Measurements from ENCODE around the gene KDM3A.

The KDM3A gene

GRCh38 chr2:86476092-86476491 is 34.9 kb downstream of the KDM3A start:
- Histone ChIP-seq H3K27ac (ENCODE audit: low read depth, low read length) (no peak overlapping the region), H3K9me3 (ENCODE audit: control insufficient read depth in 1 of 2, low read length in 2 of 2) (no peaks in the 10 kb centered on the region), H3K4me3 (ENCODE audit: low read depth in 1 of 2, low read length in 2 of 2) (no peak overlapping the region), H3K36me3 (ENCODE audit: control insufficient read depth in 1 of 2, insufficient read depth in 2 of 2, low read length in 2 of 2) (peaks cover 46 to 90% of the 10 kb centered on the region in 2 donors), H3K9ac (ENCODE audit: low read depth in 1 of 2, low read length in 2 of 2) (no peak overlapping the region), H3K27me3 (ENCODE audit: control insufficient read depth in 1 of 2, insufficient read depth in 2 of 2, low read length in 2 of 2) (no peaks in the 10 kb centered on the region), H3K4me1 (ENCODE audit: control insufficient read depth in 1 of 2, insufficient read depth in 2 of 2, low read length in 2 of 2) (no peaks in the 10 kb centered on the region)

GRCh38 chr2:86476918-86477317 is 35.7 kb downstream of the KDM3A start:
- no peak overlapping the region for H3K9ac ChIP-seq (ENCODE audit: low read depth in 1 of 2, low read length in 2 of 2)
- H3K4me3 ChIP-seq (ENCODE audit: low read depth in 1 of 2, low read length in 2 of 2): no peak overlapping the region
- H3K27ac ChIP-seq (ENCODE audit: low read depth, low read length): no peak overlapping the region
- no peaks in the 10 kb centered on the region for H3K27me3 ChIP-seq (ENCODE audit: control insufficient read depth in 1 of 2, insufficient read depth in 2 of 2, low read length in 2 of 2)
- no peaks in the 10 kb centered on the region for H3K4me1 ChIP-seq (ENCODE audit: control insufficient read depth in 1 of 2, insufficient read depth in 2 of 2, low read length in 2 of 2)
- H3K9me3 ChIP-seq (ENCODE audit: control insufficient read depth in 1 of 2, low read length in 2 of 2): no peaks in the 10 kb centered on the region
- H3K36me3 ChIP-seq (ENCODE audit: control insufficient read depth in 1 of 2, insufficient read depth in 2 of 2, low read length in 2 of 2): peaks cover 48 to 94% of the 10 kb centered on the region in 2 donors

GRCh38 chr2:86477349-86477748 is 36.2 kb downstream of the KDM3A start:
- H3K27ac ChIP-seq (ENCODE audit: low read depth, low read length): no peak overlapping the region
- H3K4me1 ChIP-seq (ENCODE audit: control insufficient read depth in 1 of 2, insufficient read depth in 2 of 2, low read length in 2 of 2): no peaks in the 10 kb centered on the region
- no peak overlapping the region for H3K9ac ChIP-seq (ENCODE audit: low read depth in 1 of 2, low read length in 2 of 2)
- peaks cover 49 to 95% of the 10 kb centered on the region in 2 donors for H3K36me3 ChIP-seq (ENCODE audit: control insufficient read depth in 1 of 2, insufficient read depth in 2 of 2, low read length in 2 of 2)
- H3K9me3 ChIP-seq (ENCODE audit: control insufficient read depth in 1 of 2, low read length in 2 of 2): no peaks in the 10 kb centered on the region
- no peaks in the 10 kb centered on the region for H3K27me3 ChIP-seq (ENCODE audit: control insufficient read depth in 1 of 2, insufficient read depth in 2 of 2, low read length in 2 of 2)
- H3K4me3 ChIP-seq (ENCODE audit: low read depth in 1 of 2, low read length in 2 of 2): no peak overlapping the region

- H3K27ac ChIP-seq (ENCODE audit: low read depth, low read length): no peak overlapping the region
- H3K4me3 ChIP-seq (ENCODE audit: low read depth in 1 of 2, low read length in 2 of 2): no peak overlapping the region
- no peak overlapping the region for H3K9ac ChIP-seq (ENCODE audit: low read depth in 1 of 2, low read length in 2 of 2)
- no peaks in the 10 kb centered on the region for H3K9me3 ChIP-seq (ENCODE audit: control insufficient read depth in 1 of 2, low read length in 2 of 2)
- H3K36me3 ChIP-seq (ENCODE audit: control insufficient read depth in 1 of 2, insufficient read depth in 2 of 2, low read length in 2 of 2): peaks cover 60 to 96% of the 10 kb centered on the region in 2 donors
- no peaks in the 10 kb centered on the region for H3K4me1 ChIP-seq (ENCODE audit: control insufficient read depth in 1 of 2, insufficient read depth in 2 of 2, low read length in 2 of 2)
- H3K27me3 ChIP-seq (ENCODE audit: control insufficient read depth in 1 of 2, insufficient read depth in 2 of 2, low read length in 2 of 2): no peaks in the 10 kb centered on the region
Measured at GRCh38 chr2:86480105-86480504, 38.9 kb downstream of the KDM3A start.

GRCh38 chr2:86482034-86482433 is 40.9 kb downstream of the KDM3A start:
- H3K27me3 ChIP-seq (ENCODE audit: control insufficient read depth in 1 of 2, insufficient read depth in 2 of 2, low read length in 2 of 2): no peaks in the 10 kb centered on the region
- no peak overlapping the region for H3K27ac ChIP-seq (ENCODE audit: low read depth, low read length)
- no peak overlapping the region for H3K4me3 ChIP-seq (ENCODE audit: low read depth in 1 of 2, low read length in 2 of 2)
- H3K9me3 ChIP-seq (ENCODE audit: control insufficient read depth in 1 of 2, low read length in 2 of 2): no peaks in the 10 kb centered on the region
- H3K36me3 ChIP-seq (ENCODE audit: control insufficient read depth in 1 of 2, insufficient read depth in 2 of 2, low read length in 2 of 2): peaks cover 68 to 96% of the 10 kb centered on the region in 2 donors
- no peaks in the 10 kb centered on the region for H3K4me1 ChIP-seq (ENCODE audit: control insufficient read depth in 1 of 2, insufficient read depth in 2 of 2, low read length in 2 of 2)
- H3K9ac ChIP-seq (ENCODE audit: low read depth in 1 of 2, low read length in 2 of 2): no peak overlapping the region

GRCh38 chr2:86484385-86484784 is 43.2 kb downstream of the KDM3A start:
- H3K27ac ChIP-seq (ENCODE audit: low read depth, low read length): no peak overlapping the region
- H3K36me3 ChIP-seq (ENCODE audit: control insufficient read depth in 1 of 2, insufficient read depth in 2 of 2, low read length in 2 of 2): peaks cover 70 to 96% of the 10 kb centered on the region in 2 donors
- H3K4me3 ChIP-seq (ENCODE audit: low read depth in 1 of 2, low read length in 2 of 2): no peak overlapping the region
- no peaks in the 10 kb centered on the region for H3K4me1 ChIP-seq (ENCODE audit: control insufficient read depth in 1 of 2, insufficient read depth in 2 of 2, low read length in 2 of 2)
- H3K9ac ChIP-seq (ENCODE audit: low read depth in 1 of 2, low read length in 2 of 2): no peak overlapping the region
- no peaks in the 10 kb centered on the region for H3K27me3 ChIP-seq (ENCODE audit: control insufficient read depth in 1 of 2, insufficient read depth in 2 of 2, low read length in 2 of 2)
- H3K9me3 ChIP-seq (ENCODE audit: control insufficient read depth in 1 of 2, low read length in 2 of 2): no peaks in the 10 kb centered on the region

GRCh38 chr2:86485103-86485502 is 43.9 kb downstream of the KDM3A start:
- peaks cover 74 to 96% of the 10 kb centered on the region in 2 donors for H3K36me3 ChIP-seq (ENCODE audit: control insufficient read depth in 1 of 2, insufficient read depth in 2 of 2, low read length in 2 of 2)
- no peaks in the 10 kb centered on the region for H3K4me1 ChIP-seq (ENCODE audit: control insufficient read depth in 1 of 2, insufficient read depth in 2 of 2, low read length in 2 of 2)

GRCh38 chr2:86485802-86486201 is 44.6 kb downstream of the KDM3A start:
- H3K36me3 ChIP-seq (ENCODE audit: control insufficient read depth in 1 of 2, insufficient read depth in 2 of 2, low read length in 2 of 2): peaks cover 79 to 96% of the 10 kb centered on the region in 2 donors
- H3K9ac ChIP-seq (ENCODE audit: low read depth in 1 of 2, low read length in 2 of 2): no peak overlapping the region
- no peak overlapping the region for H3K27ac ChIP-seq (ENCODE audit: low read depth, low read length)
- no peaks in the 10 kb centered on the region for H3K9me3 ChIP-seq (ENCODE audit: control insufficient read depth in 1 of 2, low read length in 2 of 2)
- H3K4me1 ChIP-seq (ENCODE audit: control insufficient read depth in 1 of 2, insufficient read depth in 2 of 2, low read length in 2 of 2): no peaks in the 10 kb centered on the region
- no peaks in the 10 kb centered on the region for H3K27me3 ChIP-seq (ENCODE audit: control insufficient read depth in 1 of 2, insufficient read depth in 2 of 2, low read length in 2 of 2)
- H3K4me3 ChIP-seq (ENCODE audit: low read depth in 1 of 2, low read length in 2 of 2): no peak overlapping the region

More at GRCh38 chr2:86485103-86485502, 43.9 kb downstream of the KDM3A start:
- H3K9me3 ChIP-seq (ENCODE audit: control insufficient read depth in 1 of 2, low read length in 2 of 2): no peaks in the 10 kb centered on the region
- no peak overlapping the region for H3K27ac ChIP-seq (ENCODE audit: low read depth, low read length)
- no peak overlapping the region for H3K4me3 ChIP-seq (ENCODE audit: low read depth in 1 of 2, low read length in 2 of 2)
- H3K27me3 ChIP-seq (ENCODE audit: control insufficient read depth in 1 of 2, insufficient read depth in 2 of 2, low read length in 2 of 2): no peaks in the 10 kb centered on the region
- no peak overlapping the region for H3K9ac ChIP-seq (ENCODE audit: low read depth in 1 of 2, low read length in 2 of 2)

- Histone ChIP-seq H3K36me3 (ENCODE audit: control insufficient read depth in 1 of 2, insufficient read depth in 2 of 2, low read length in 2 of 2) (peaks cover 86 to 96% of the 10 kb centered on the region in 2 donors), H3K4me3 (ENCODE audit: low read depth in 1 of 2, low read length in 2 of 2) (no peak overlapping the region), H3K4me1 (ENCODE audit: control insufficient read depth in 1 of 2, insufficient read depth in 2 of 2, low read length in 2 of 2) (no peaks in the 10 kb centered on the region), H3K9ac (ENCODE audit: low read depth in 1 of 2, low read length in 2 of 2) (no peak overlapping the region), H3K27me3 (ENCODE audit: control insufficient read depth in 1 of 2, insufficient read depth in 2 of 2, low read length in 2 of 2) (no peaks in the 10 kb centered on the region), H3K9me3 (ENCODE audit: control insufficient read depth in 1 of 2, low read length in 2 of 2) (no peaks in the 10 kb centered on the region), H3K27ac (ENCODE audit: low read depth, low read length) (no peak overlapping the region)
Measured at GRCh38 chr2:86487062-86487461, 45.9 kb downstream of the KDM3A start.

GRCh38 chr2:86488561-86489250 is 47.5 kb downstream of the KDM3A start:
- no peaks in the 10 kb centered on the region for H3K27me3 ChIP-seq (ENCODE audit: control insufficient read depth in 1 of 2, insufficient read depth in 2 of 2, low read length in 2 of 2)
- H3K4me1 ChIP-seq (ENCODE audit: control insufficient read depth in 1 of 2, insufficient read depth in 2 of 2, low read length in 2 of 2): no peaks in the 10 kb centered on the region
- no peaks in the 10 kb centered on the region for H3K9me3 ChIP-seq (ENCODE audit: control insufficient read depth in 1 of 2, low read length in 2 of 2)
- H3K9ac ChIP-seq (ENCODE audit: low read depth in 1 of 2, low read length in 2 of 2): no peak overlapping the region
- no peak overlapping the region for H3K4me3 ChIP-seq (ENCODE audit: low read depth in 1 of 2, low read length in 2 of 2)
- H3K36me3 ChIP-seq (ENCODE audit: control insufficient read depth in 1 of 2, insufficient read depth in 2 of 2, low read length in 2 of 2): peaks cover 74 to 95% of the 10 kb centered on the region in 2 donors
- no peak overlapping the region for H3K27ac ChIP-seq (ENCODE audit: low read depth, low read length)
